ENCODE results near the gene SPRY4.

- TF ChIP-seq EZH2phosphoT487 (IDR thresholded peaks at IDR 0.05; ENCODE audit: insufficient read depth, low read depth) = no peak
- TF ChIP-seq EZH2 (IDR thresholded peaks at IDR 0.05; ENCODE audit: insufficient read depth, poor library complexity, severe bottlenecking) = no peak
These were observed 11.5 kb downstream of the SPRY4 start for GRCh38 chr5:142313275-142313674.

Data from GM23248 (cell line).